PC-3 (cell line): ENCODE measurements around the gene ELMOD3.

Source experiments
- CTCF ChIP-seq: fragments of 300-600 bp; sonication (generic); conservative IDR thresholded peaks from 2 replicates; pipeline ENCODE4 v1.5.1; 2017; ENCODE audit warnings: antibody characterized with exemption, low read depth, mild to moderate bottlenecking, low read length
- EZH2 ChIP-seq: fragments of 300-600 bp; sonication (generic); IDR thresholded peaks from one replicate; pipeline ENCODE4 v1.6.1; 2017; ENCODE audit warnings: antibody characterized with exemption, mild to moderate bottlenecking, low read length; ENCODE audit not compliant: unreplicated experiment

GRCh38 chr2:85410584-85411404 lies 56.2 kb downstream of the ELMOD3 start:
- no peak for TF ChIP-seq CTCF
- no peak for TF ChIP-seq EZH2
